ENCODE measurements around the gene SLC16A3.

The SLC16A3 gene

DNA sequence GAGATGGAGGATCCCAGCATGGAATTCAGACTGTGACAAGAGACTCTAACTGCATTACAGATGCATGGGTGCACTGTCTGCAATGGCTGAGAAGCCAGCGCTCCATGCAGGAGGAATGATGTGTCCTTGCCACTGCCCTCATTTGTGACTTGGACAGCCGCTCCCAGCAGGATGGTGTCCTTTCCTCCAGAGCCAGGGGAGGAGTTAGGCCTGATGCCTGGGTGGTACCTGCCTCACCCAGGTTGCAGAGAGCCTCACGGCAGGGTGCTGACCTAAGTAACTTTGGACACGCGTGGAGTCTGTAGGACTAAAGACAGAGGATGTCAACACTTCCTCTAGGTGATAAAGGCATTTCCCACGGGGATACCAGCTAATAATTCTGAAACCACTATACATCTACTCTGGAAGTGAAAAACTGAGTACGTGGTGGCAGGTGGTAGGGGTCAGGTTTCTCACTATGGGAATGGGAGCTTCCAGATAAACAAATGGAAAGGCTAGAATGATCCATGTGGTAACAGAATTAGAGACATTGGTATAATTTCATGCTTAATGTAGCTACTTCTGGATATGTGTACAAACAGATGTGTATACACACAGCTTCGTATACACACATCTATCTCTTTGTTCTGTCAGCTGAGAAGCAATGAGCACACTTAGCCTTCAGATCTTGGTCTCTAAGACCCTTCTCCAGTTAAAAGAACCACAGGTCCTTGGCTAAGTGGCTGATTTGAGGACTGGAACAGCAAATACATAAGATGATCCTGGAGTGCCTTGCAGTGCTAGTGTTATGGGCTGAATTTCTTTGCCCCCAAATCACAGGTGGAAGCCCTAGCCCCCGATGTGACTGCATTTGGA is 58.4 kb downstream of the SLC16A3 start:
- DNase-seq (ENCODE audit: low spot score), result no peak

DNA sequence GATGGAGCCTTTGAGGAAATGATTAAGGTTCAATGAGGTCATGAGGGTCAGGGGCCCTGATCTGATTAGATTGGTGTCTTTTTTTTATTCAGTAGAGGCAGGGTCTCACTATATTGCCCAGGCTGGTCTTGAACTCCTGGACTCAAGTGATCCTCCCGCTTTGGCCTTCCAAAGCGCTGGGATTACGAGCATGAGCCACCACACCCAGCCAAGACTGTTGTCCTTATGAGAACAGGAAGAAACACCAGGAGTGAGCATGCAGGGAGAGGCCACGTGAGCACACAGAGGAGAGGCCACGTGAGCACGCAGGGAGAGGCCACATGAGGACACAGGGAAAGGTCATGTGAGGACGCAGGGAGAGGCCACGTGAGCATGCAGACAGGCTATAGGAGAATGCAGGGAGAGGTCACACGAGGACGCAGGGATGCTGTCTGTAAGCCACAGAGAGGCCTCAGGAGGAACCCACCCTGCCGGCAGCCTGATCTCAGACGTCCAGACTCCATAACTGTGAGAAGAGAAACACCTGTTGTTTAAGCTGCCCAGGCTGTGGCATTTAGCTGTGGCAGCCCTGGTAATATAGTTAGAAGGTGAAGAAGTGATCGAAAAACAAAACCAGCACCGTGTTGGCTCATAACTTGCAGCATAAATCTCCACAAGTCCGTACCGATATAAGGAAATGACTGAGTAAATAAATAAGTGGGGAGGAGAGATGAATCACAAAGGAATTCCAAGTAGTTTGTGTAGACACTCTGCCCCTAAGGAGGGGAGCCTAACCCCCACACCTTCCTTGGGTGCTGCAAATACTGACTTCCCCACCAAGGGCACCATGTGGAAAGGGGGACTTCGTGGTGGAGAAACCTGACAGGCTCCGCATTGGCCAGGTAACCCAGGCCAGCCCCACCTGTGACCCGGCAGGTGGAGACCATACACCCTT is 59.3 kb downstream of the SLC16A3 start:
- peak; percentile 96 for DNase-seq (ENCODE audit: low spot score)
